Testis (tissue), 3 donors: Measurements from ENCODE around the gene MAN1B1. TPM values are rescaled to one million over a fixed set of nuclear protein-coding genes. Genes with fewer than 3 reads are reported as not detected.

Source experiments
- DNase-seq: peaks from one replicate; pipeline ENCODE4 v3.0.0-alpha.2; 2019
- H3K27ac ChIP-seq, 2 donors: fragments of 200-600 bp; sonication (generic); one replicate each; pipeline ENCODE4 v1.5.1; 2019
- H3K27me3 ChIP-seq: fragments of 200-600 bp; sonication (generic); one replicate; pipeline ENCODE4 v1.5.1; 2019
- H3K36me3 ChIP-seq: fragments of 200-600 bp; sonication (generic); one replicate; pipeline ENCODE4 v1.5.1; 2017; ENCODE audit warnings: low read depth; ENCODE audit errors: missing control alignments
- H3K4me1 ChIP-seq: fragments of 200-600 bp; sonication (generic); one replicate; pipeline ENCODE4 v1.5.1; 2019
- H3K4me3 ChIP-seq, 2 donors: fragments of 200-600 bp; sonication (generic); one replicate each; pipeline ENCODE4 v1.5.1; 2017 to 2019
- H3K9me3 ChIP-seq: fragments of 200-600 bp; sonication (generic); one replicate; pipeline ENCODE4 v1.5.1; 2017
- CTCF ChIP-seq, 3 experiments: fragments of 450-650 bp in 2 of 3; fragments of 200-600 bp in 1 of 3; sonication (generic) in 1 of 3; IDR thresholded peaks; one replicate each; pipeline ENCODE4 v1.5.1; 2016 to 2019; ENCODE audit warnings: antibody characterized with exemption in 3 of 3, mild to moderate bottlenecking in 2 of 3, moderate library complexity in 1 of 3
- POLR2A ChIP-seq: fragments of 450-650 bp; IDR thresholded peaks from one replicate; pipeline ENCODE4 v1.6.1; 2017; ENCODE audit warnings: antibody characterized with exemption, mild to moderate bottlenecking, moderate library complexity
- WGBS, 2 donors: methylation state at CpG; one replicate each; pipeline ENCODE4 v1.1.5; 2018; 5-methylcytosine and 5-hydroxymethylcytosine counted together
- intact Hi-C: fragments of 100-400 bp; cut with DNase I; formaldehyde crosslinking; loops from one replicate; pipeline ENCODE4 v1.15.1; 2023; ENCODE audit warnings: low total_unique reads
- polyA plus RNA-seq: library from polyadenylated mRNA; stranded (reverse); fragments of 350-450 nt; fragmentation: Illumina TruSeq; extraction: RNeasy Lipid Tissue Mini Kit (QIAGEN cat#74804); gene quantifications from one replicate; pipeline ENCODE4 v1.2.3, GENCODE V29; 2014; ENCODE audit warnings: low read depth, low replicate concordance; ENCODE audit not compliant: insufficient read depth
- total RNA-seq, 2 donors: library from RNA; depleted of rRNA; stranded (reverse); fragments of >200 nt; gene quantifications; one replicate each; pipeline ENCODE4 v1.2.3, GENCODE V29; 2016

MAN1B1 gene
- total and polyA plus RNA-seq, 3 donors from 2014 or later = 62.2 to 124 (median 122) TPM

DNA sequence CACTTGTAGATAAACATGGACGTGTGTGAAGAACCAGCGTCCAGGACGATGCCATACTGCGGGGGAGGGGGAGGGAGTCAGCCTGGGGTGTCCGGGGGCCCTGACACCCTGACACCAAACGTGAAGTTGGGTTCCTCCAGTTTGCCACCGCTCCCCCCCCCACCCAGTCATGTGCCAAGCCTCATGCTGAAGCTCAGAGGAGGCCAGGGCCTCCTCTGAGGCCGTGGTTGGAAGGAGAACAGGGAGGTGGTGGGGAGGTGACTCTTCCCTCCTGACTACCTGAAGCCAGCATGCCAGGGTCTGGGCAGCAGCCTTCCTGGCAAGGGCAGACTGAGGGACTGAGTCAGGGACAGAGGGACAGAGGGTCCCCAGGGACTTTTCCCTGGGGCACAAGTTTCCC, 34.5 kb upstream of the MAN1B1 start:
- Histone ChIP-seq H3K27me3 (no peaks in the 10 kb centered on the region), H3K4me3 (no peak overlapping the region), H3K4me1 (peaks cover 34% of the 10 kb centered on the region), H3K27ac (no peak overlapping the region), H3K9me3 (no peaks in the 10 kb centered on the region), H3K36me3 (no peaks in the 10 kb centered on the region)
- 79% methylated on average over 8 of the region's 8 CpGs; no CpG with 5 or more reads in 1 of the 2 donors for WGBS, 2 donors
- no peak for DNase-seq
- TF ChIP-seq CTCF (IDR thresholded peaks at IDR 0.05) (no peak), POLR2A (no peak)
- intact Hi-C loops = no loop called here

DNA sequence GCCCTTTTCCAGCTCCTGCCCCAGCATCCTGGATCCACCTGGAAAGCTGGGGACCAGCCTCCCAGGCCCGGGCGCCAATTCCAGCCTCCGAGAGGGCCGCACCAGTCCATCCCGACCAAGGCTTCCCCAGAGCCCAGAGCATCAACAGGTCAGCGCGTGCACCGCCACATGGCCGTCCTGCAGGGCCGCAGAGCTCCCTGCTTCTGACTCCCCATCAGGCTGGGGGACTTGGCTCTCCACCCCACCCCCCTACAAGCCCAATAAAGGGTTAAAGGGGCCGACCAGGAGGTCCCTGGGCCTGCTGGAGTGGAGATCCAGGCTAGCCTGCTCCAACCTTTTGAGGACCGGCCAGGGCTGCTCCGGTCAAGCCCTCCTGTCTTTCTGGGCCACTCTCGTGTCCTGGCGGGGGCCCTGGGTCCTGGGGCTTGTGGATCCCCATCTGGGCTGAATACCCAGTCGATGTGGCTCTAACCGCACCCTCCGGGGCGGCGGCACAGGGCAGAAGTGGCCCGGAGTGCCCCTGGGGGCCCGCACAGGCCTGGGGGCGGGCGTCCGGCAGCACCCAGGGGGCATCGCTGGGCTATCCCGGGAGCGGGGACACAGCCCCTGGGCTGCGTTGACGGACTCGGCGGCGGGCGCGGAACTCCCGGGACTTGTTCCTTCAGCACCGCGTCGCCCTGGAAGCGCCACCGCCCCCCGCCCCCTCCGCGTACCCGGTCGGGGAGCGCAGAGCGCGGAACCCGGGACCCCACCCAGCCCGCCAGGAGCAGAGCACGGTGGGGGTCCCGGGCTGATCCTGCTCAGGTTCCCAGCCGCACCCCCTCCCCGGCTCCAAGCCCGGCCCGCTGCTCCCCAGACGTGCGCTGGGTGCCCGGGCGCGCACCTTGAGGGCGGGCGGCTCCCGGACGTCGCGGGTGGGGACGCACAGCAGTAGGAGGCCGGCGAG, 33.5 kb upstream of the MAN1B1 start:
- peaks cover 34% of the 10 kb centered on the region for H3K4me1 ChIP-seq
- no peaks in the 10 kb centered on the region for H3K9me3 ChIP-seq
- intact Hi-C loops = no loop called here
- H3K36me3 ChIP-seq = no peaks in the 10 kb centered on the region
- DNase-seq = no peak
- no peak for TF ChIP-seq POLR2A
- TF ChIP-seq CTCF (IDR thresholded peaks at IDR 0.05) = no peak
- H3K27me3 ChIP-seq = no peaks in the 10 kb centered on the region
- no peak overlapping the region for H3K27ac ChIP-seq
- peak overlapping the region; percentile 44 to 60 for H3K4me3 ChIP-seq
- 18 to 67% methylated on average over 6 to 46 of the region's 71 CpGs for WGBS, 2 donors

GRCh38 chr9:137053944-137054931, 32.5 kb upstream of the MAN1B1 start, which contains the start of gene ENTPD2:
Gene ENTPD2, minus strand, starts transcription at chr9:137054061. Its CDS starts 64 bp downstream, at chr9:137053997.
- H3K27ac ChIP-seq = peak within 1 kb of the TSS; percentile 10 to 65
- no peaks in the 10 kb centered on the region for H3K27me3 ChIP-seq
- no peaks in the 10 kb centered on the region for H3K36me3 ChIP-seq
- no peaks in the 10 kb centered on the region for H3K9me3 ChIP-seq
- intact Hi-C loops = no loop called here
- no peak for TF ChIP-seq CTCF (IDR thresholded peaks at IDR 0.05)
- no peak for TF ChIP-seq POLR2A
- WGBS, 2 donors = 32 to 40% methylated on average over 2 to 32 of the region's 90 CpGs
- peak; percentile 41 for DNase-seq
- H3K4me1 ChIP-seq = peaks cover 34% of the 10 kb centered on the region
- H3K4me3 ChIP-seq = peak within 1 kb of the TSS; percentile 44 to 60

- DNase-seq = no peak
- Histone ChIP-seq H3K27ac (peak overlapping the region; percentile 10 to 65), H3K9me3 (no peaks in the 10 kb centered on the region), H3K27me3 (no peaks in the 10 kb centered on the region), H3K36me3 (no peaks in the 10 kb centered on the region), H3K4me3 (no peak overlapping the region), H3K4me1 (peaks cover 34% of the 10 kb centered on the region)
- TF ChIP-seq POLR2A (no peak), CTCF (IDR thresholded peaks at IDR 0.05) (no peak)
- 60 to 67% methylated on average over 3 to 15 of the region's 17 CpGs for WGBS, 2 donors
- intact Hi-C loops = no loop called here
Observed at GRCh38 chr9:137054932-137055384, 31.8 kb upstream of the MAN1B1 start.
